ENCODE measurements around the gene TUBB4A.

TUBB4A gene

GRCh38 chr19:6499052-6499790 is 2.9 kb downstream of the TUBB4A start:
- no peaks in the 10 kb centered on the region for H3K9me3 Mint-ChIP-seq
- DNase-seq (ENCODE audit: low spot score in 2 of 2), result no peak
- H3K27me3 Mint-ChIP-seq, result no peaks in the 10 kb centered on the region
- H3K4me3 Mint-ChIP-seq, result no peak overlapping the region
- H3K4me1 Mint-ChIP-seq, result peaks cover 22% of the 10 kb centered on the region
- H3K27ac Mint-ChIP-seq (ENCODE audit: low read depth), result no peak overlapping the region
- ATAC-seq (replicated peaks; ENCODE audit: extremely low read depth, poor library complexity, severe bottlenecking), result no peak
- peaks cover 9% of the 10 kb centered on the region for H3K36me3 Mint-ChIP-seq (ENCODE audit: insufficient read depth)

GRCh38 chr19:6498294-6499036 is 3.6 kb downstream of the TUBB4A start:
- Mint-ChIP-seq H3K27ac (ENCODE audit: low read depth) (no peak overlapping the region), H3K4me3 (no peak overlapping the region), H3K9me3 (no peaks in the 10 kb centered on the region), H3K36me3 (ENCODE audit: insufficient read depth) (peaks cover 9% of the 10 kb centered on the region), H3K27me3 (no peaks in the 10 kb centered on the region), H3K4me1 (peaks cover 22% of the 10 kb centered on the region)
- ATAC-seq (replicated peaks; ENCODE audit: extremely low read depth, poor library complexity, severe bottlenecking) (no peak), DNase-seq (ENCODE audit: low spot score in 2 of 2) (no peak)

GRCh38 chr19:6495947-6496346 is 6.2 kb downstream of the TUBB4A start:
- Mint-ChIP-seq H3K9me3 (no peaks in the 10 kb centered on the region), H3K27ac (ENCODE audit: low read depth) (no peak overlapping the region), H3K36me3 (ENCODE audit: insufficient read depth) (peaks cover 7% of the 10 kb centered on the region), H3K27me3 (no peaks in the 10 kb centered on the region), H3K4me1 (peaks cover 15% of the 10 kb centered on the region), H3K4me3 (no peak overlapping the region)
- DNase-seq (ENCODE audit: low spot score in 2 of 2) (no peak), ATAC-seq (replicated peaks; ENCODE audit: extremely low read depth, poor library complexity, severe bottlenecking) (no peak)

GRCh38 chr19:6494438-6495036 is 7.6 kb downstream of the TUBB4A start:
- Mint-ChIP-seq H3K9me3 (no peaks in the 10 kb centered on the region), H3K27me3 (no peaks in the 10 kb centered on the region), H3K4me1 (peaks cover 26% of the 10 kb centered on the region), H3K36me3 (ENCODE audit: insufficient read depth) (peaks cover 10% of the 10 kb centered on the region), H3K4me3 (no peak overlapping the region), H3K27ac (ENCODE audit: low read depth) (no peak overlapping the region)
- DNase-seq (ENCODE audit: low spot score in 2 of 2), result no peak
- no peak for ATAC-seq (replicated peaks; ENCODE audit: extremely low read depth, poor library complexity, severe bottlenecking)

GRCh38 chr19:6491802-6492592 is 10.1 kb downstream of the TUBB4A start:
- DNase-seq (ENCODE audit: low spot score in 2 of 2) (no peak), ATAC-seq (replicated peaks; ENCODE audit: extremely low read depth, poor library complexity, severe bottlenecking) (no peak)
- Mint-ChIP-seq H3K27me3 (no peaks in the 10 kb centered on the region), H3K36me3 (ENCODE audit: insufficient read depth) (peaks cover 6% of the 10 kb centered on the region), H3K4me1 (peaks cover 21% of the 10 kb centered on the region), H3K9me3 (no peaks in the 10 kb centered on the region), H3K27ac (ENCODE audit: low read depth) (no peak overlapping the region), H3K4me3 (no peak overlapping the region)

- H3K27me3 Mint-ChIP-seq, result no peaks in the 10 kb centered on the region
- ATAC-seq (replicated peaks; ENCODE audit: extremely low read depth, poor library complexity, severe bottlenecking) (no peak), DNase-seq (ENCODE audit: low spot score in 2 of 2) (no peak)
- H3K27ac Mint-ChIP-seq (ENCODE audit: low read depth), result peak overlapping the region; percentile 91
- H3K4me1 Mint-ChIP-seq, result peaks cover 21% of the 10 kb centered on the region
- peaks cover 4% of the 10 kb centered on the region for H3K36me3 Mint-ChIP-seq (ENCODE audit: insufficient read depth)
- H3K9me3 Mint-ChIP-seq, result no peaks in the 10 kb centered on the region
- peak overlapping the region; percentile 72 for H3K4me3 Mint-ChIP-seq
Observed at GRCh38 chr19:6490134-6490533, 12.0 kb downstream of the TUBB4A start.

GRCh38 chr19:6489278-6490061 is 12.6 kb downstream of the TUBB4A start:
- H3K4me1 Mint-ChIP-seq, result peaks cover 21% of the 10 kb centered on the region
- peak overlapping the region; percentile 72 for H3K4me3 Mint-ChIP-seq
- H3K9me3 Mint-ChIP-seq, result no peaks in the 10 kb centered on the region
- H3K36me3 Mint-ChIP-seq (ENCODE audit: insufficient read depth), result peaks cover 4% of the 10 kb centered on the region
- no peak for DNase-seq (ENCODE audit: low spot score in 2 of 2)
- H3K27me3 Mint-ChIP-seq, result no peaks in the 10 kb centered on the region
- peak overlapping the region; percentile 91 for H3K27ac Mint-ChIP-seq (ENCODE audit: low read depth)
- ATAC-seq (replicated peaks; ENCODE audit: extremely low read depth, poor library complexity, severe bottlenecking), result peak; percentile 78

- no peak overlapping the region for H3K27ac Mint-ChIP-seq (ENCODE audit: low read depth)
- peaks cover 46% of the 10 kb centered on the region for H3K4me1 Mint-ChIP-seq
- no peaks in the 10 kb centered on the region for H3K27me3 Mint-ChIP-seq
- DNase-seq (ENCODE audit: low spot score in 2 of 2) (no peak), ATAC-seq (replicated peaks; ENCODE audit: extremely low read depth, poor library complexity, severe bottlenecking) (no peak)
- H3K9me3 Mint-ChIP-seq, result no peaks in the 10 kb centered on the region
- peaks cover 11% of the 10 kb centered on the region for H3K36me3 Mint-ChIP-seq (ENCODE audit: insufficient read depth)
- no peak overlapping the region for H3K4me3 Mint-ChIP-seq
Observed at GRCh38 chr19:6484831-6485230, 17.3 kb downstream of the TUBB4A start.

GRCh38 chr19:6484230-6484629 is 17.9 kb downstream of the TUBB4A start:
- Mint-ChIP-seq H3K4me1 (peaks cover 42% of the 10 kb centered on the region), H3K9me3 (no peaks in the 10 kb centered on the region), H3K27ac (ENCODE audit: low read depth) (peak overlapping the region; percentile 86), H3K36me3 (ENCODE audit: insufficient read depth) (peaks cover 10% of the 10 kb centered on the region), H3K27me3 (no peaks in the 10 kb centered on the region), H3K4me3 (peak overlapping the region; percentile 39)
- DNase-seq (ENCODE audit: low spot score in 2 of 2), result no peak
- ATAC-seq (replicated peaks; ENCODE audit: extremely low read depth, poor library complexity, severe bottlenecking), result no peak

- Mint-ChIP-seq H3K27ac (ENCODE audit: low read depth) (peak overlapping the region; percentile 86), H3K9me3 (no peaks in the 10 kb centered on the region), H3K27me3 (no peaks in the 10 kb centered on the region), H3K36me3 (ENCODE audit: insufficient read depth) (peaks cover 14% of the 10 kb centered on the region), H3K4me3 (peak overlapping the region; percentile 39), H3K4me1 (peaks cover 39% of the 10 kb centered on the region)
- no peak for DNase-seq (ENCODE audit: low spot score in 2 of 2)
- no peak for ATAC-seq (replicated peaks; ENCODE audit: extremely low read depth, poor library complexity, severe bottlenecking)
Observed at GRCh38 chr19:6483235-6483634, 18.9 kb downstream of the TUBB4A start.

- ATAC-seq (replicated peaks; ENCODE audit: extremely low read depth, poor library complexity, severe bottlenecking), result no peak
Observed at GRCh38 chr19:6482343-6482686, 19.8 kb downstream of the TUBB4A start.

More at GRCh38 chr19:6482343-6482686, 19.8 kb downstream of the TUBB4A start:
- Mint-ChIP-seq H3K4me3 (peak overlapping the region; percentile 80), H3K9me3 (no peaks in the 10 kb centered on the region), H3K36me3 (ENCODE audit: insufficient read depth) (peaks cover 20% of the 10 kb centered on the region), H3K27ac (ENCODE audit: low read depth) (peak overlapping the region; percentile 86), H3K4me1 (peaks cover 39% of the 10 kb centered on the region), H3K27me3 (no peaks in the 10 kb centered on the region)
- no peak for DNase-seq (ENCODE audit: low spot score in 2 of 2)
